Activated naive CD4-positive, alpha-beta T cell treated with anti-CD3 and anti-CD28 coated beads for 36 hours (primary cell): ENCODE results near the gene BAG1. TPM values are rescaled to one million over a fixed set of nuclear protein-coding genes. Genes with fewer than 3 reads are reported as not detected.
A peak's percentile ranks its signal among the peaks of the same experiment; 100 is the strongest.

ENCODE experiments used
- CTCF ChIA-PET: fragments of 350-600 bp; sonication (Branson Sonifier 250); formaldehyde crosslinking; loops from one replicate; lab custom pipeline; 2021; ENCODE audit warnings: antibody characterized with exemption; lab: Charles Lee
- DNase-seq: peaks from one replicate; pipeline ENCODE4 v3.0.0-alpha.2; 2020
- H3K27ac Mint-ChIP-seq: one replicate; pipeline ENCODE4 v1.8.0; 2021; ENCODE audit warnings: mild to moderate bottlenecking, mixed read lengths
- H3K27me3 Mint-ChIP-seq: one replicate; pipeline ENCODE4 v1.8.0; 2021; ENCODE audit warnings: low read depth, mixed read lengths
- H3K36me3 Mint-ChIP-seq: one replicate; pipeline ENCODE4 v1.8.0; 2021; ENCODE audit warnings: low read depth, mixed read lengths
- H3K4me1 Mint-ChIP-seq: one replicate; pipeline ENCODE4 v1.8.0; 2021; ENCODE audit warnings: low read depth, mixed read lengths
- H3K4me3 Mint-ChIP-seq: one replicate; pipeline ENCODE4 v1.8.0; 2021; ENCODE audit warnings: mild to moderate bottlenecking, moderate library complexity, mixed read lengths
- H3K9me3 Mint-ChIP-seq: one replicate; pipeline ENCODE4 v1.8.0; 2021; ENCODE audit warnings: mixed read lengths
- intact Hi-C: fragments of 100-400 bp; cut with micrococcal nuclease; formaldehyde crosslinking; loops from one replicate; pipeline ENCODE4 v1.15.1; 2023
- total RNA-seq, 2 experiments: library from RNA; stranded (reverse); gene quantifications; one replicate each; pipeline ENCODE4 v1.2.3, GENCODE V29; 2021

BAG1 gene
- total RNA-seq, 2 experiments from 2014 or later, result 38.1 to 40.5 TPM

DNA sequence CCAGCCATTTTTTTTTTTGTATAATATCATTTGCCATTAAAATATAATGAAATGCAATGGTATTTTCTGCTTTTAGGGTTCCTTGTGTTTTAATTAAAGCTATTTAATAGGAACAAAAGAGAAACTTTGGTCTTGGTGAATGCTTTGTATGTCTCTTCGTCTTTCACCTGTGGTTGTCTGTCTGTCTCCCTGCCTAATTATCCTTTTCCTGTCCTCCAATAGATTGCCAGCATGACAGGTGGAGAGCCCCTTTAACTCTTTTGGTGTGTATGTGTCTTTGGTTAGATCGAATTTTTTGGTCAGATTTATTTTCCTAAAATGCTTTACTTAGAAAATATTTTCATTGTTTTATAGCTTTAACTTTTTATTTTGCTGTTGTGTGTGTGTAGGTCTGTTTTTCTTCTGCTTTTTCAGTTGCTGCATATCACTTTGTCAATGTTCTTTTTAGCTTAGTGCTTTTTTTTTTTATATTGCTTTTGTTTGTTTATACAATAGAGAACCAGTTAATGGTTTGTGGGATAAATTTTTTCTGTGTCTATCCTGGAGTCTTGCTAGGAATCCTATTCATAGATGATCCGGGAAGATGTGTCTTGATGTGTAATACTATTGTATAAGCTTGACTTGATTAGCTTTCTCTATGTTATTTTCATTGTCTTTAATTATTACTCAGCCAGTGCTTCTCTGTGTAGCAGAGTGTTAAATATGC, 8.9 kb upstream of the BAG1 start:
- intact Hi-C loops, result no loop called here
- H3K4me3 Mint-ChIP-seq, result no peak overlapping the region
- H3K27me3 Mint-ChIP-seq, result no peaks in the 10 kb centered on the region

GRCh38 chr9:33272061-33272460, 7.6 kb upstream of the BAG1 start:
- DNase-seq, result no peak
- CTCF ChIA-PET, result interaction anchor here (0.6 to 1.2 kb wide), 2 partner anchors 15 to 81 kb away, joined by 3 to 7 read pairs; no protein-coding TSS in a partner anchor
- Mint-ChIP-seq H3K9me3 (no peaks in the 10 kb centered on the region), H3K4me1 (peaks cover 14% of the 10 kb centered on the region), H3K36me3 (peaks cover 32% of the 10 kb centered on the region), H3K27ac (no peak overlapping the region), H3K4me3 (no peak overlapping the region), H3K27me3 (no peaks in the 10 kb centered on the region)
- intact Hi-C loops, result no loop called here

More for the DNA sequence above, 8.9 kb upstream of the BAG1 start:
- CTCF ChIA-PET, result interaction anchor here (0.7 to 1.2 kb wide), 3 partner anchors 10 to 73 kb away, joined by 4 to 7 read pairs (median 5); no protein-coding TSS in a partner anchor
- Mint-ChIP-seq H3K27ac (no peak overlapping the region), H3K36me3 (peaks cover 37% of the 10 kb centered on the region), H3K4me1 (peaks cover 8% of the 10 kb centered on the region), H3K9me3 (no peaks in the 10 kb centered on the region)
- no peak for DNase-seq

DNA sequence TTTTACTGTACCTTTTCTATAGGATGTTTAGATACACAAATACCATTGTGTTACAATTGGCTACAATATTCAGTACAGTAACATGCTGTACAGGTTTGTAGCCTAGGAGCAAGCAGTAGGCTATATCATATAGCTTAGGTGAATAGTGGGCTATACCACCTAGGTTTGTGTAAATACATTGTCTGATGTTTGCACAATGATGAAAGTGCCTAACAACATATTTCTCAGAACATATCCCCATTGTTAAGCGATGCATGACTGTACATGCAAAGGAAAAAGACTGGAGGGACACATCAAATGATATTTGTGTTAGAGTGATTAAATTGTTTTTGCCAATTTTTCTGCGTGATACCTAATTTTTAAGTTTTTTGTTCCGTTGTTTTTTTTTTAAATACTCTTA, 5.6 kb upstream of the BAG1 start:
- Mint-ChIP-seq H3K9me3 (no peaks in the 10 kb centered on the region), H3K4me3 (no peak overlapping the region), H3K27ac (no peak overlapping the region), H3K27me3 (no peaks in the 10 kb centered on the region), H3K36me3 (peaks cover 43% of the 10 kb centered on the region), H3K4me1 (peaks cover 30% of the 10 kb centered on the region)
- DNase-seq, result no peak
- intact Hi-C loops, result no loop called here
- CTCF ChIA-PET, result interaction anchor here (1.3 kb wide), 1 partner anchor 17 kb away, joined by 4 read pairs; no protein-coding TSS in a partner anchor

- Mint-ChIP-seq H3K4me1 (peaks cover 38% of the 10 kb centered on the region), H3K9me3 (no peaks in the 10 kb centered on the region), H3K27me3 (no peaks in the 10 kb centered on the region), H3K4me3 (peak overlapping the region; percentile 9), H3K36me3 (peaks cover 46% of the 10 kb centered on the region), H3K27ac (peak overlapping the region; percentile 98)
- DNase-seq, result no peak
- CTCF ChIA-PET, result no interaction called here
- intact Hi-C loops, result no loop called here
Observed at GRCh38 chr9:33267151-33267767, 2.8 kb upstream of the BAG1 start.

- H3K36me3 Mint-ChIP-seq, result peaks cover 44% of the 10 kb centered on the region
- peak overlapping the region; percentile 98 for H3K27ac Mint-ChIP-seq
Observed at GRCh38 chr9:33265211-33265865, 830 bp upstream of the BAG1 start.

GRCh38 chr9:33264003-33264472, 470 bp downstream of the BAG1 start:
- Mint-ChIP-seq H3K4me1 (peaks cover 48% of the 10 kb centered on the region), H3K27ac (peak overlapping the region; percentile 69), H3K27me3 (no peaks in the 10 kb centered on the region), H3K4me3 (peak overlapping the region; percentile 90), H3K36me3 (peaks cover 46% of the 10 kb centered on the region), H3K9me3 (no peaks in the 10 kb centered on the region)
- CTCF ChIA-PET, result interaction anchor here (0.6 to 1.0 kb wide), 2 partner anchors 19 to 159 kb away, joined by 3 read pairs; no protein-coding TSS in a partner anchor
- peak; percentile 50 for DNase-seq
- intact Hi-C loops, result loop anchor here (1.0 to 5.0 kb wide), 15 partner anchors 26 to 1922 kb away; partner anchors contain the start of genes APTX, B4GALT1, DNAJA1 and KIF24

More at GRCh38 chr9:33265211-33265865, 830 bp upstream of the BAG1 start:
- intact Hi-C loops, result no loop called here
- DNase-seq, result peak; percentile 18
- no peaks in the 10 kb centered on the region for H3K27me3 Mint-ChIP-seq
- no peaks in the 10 kb centered on the region for H3K9me3 Mint-ChIP-seq
- peaks cover 44% of the 10 kb centered on the region for H3K4me1 Mint-ChIP-seq
- peak overlapping the region; percentile 94 for H3K4me3 Mint-ChIP-seq
- CTCF ChIA-PET, result interaction anchor here (1.1 kb wide), 1 partner anchor 21 kb away, joined by 4 read pairs; no protein-coding TSS in a partner anchor

- H3K4me3 Mint-ChIP-seq, result peak overlapping the region; percentile 90
- peak; percentile 32 for DNase-seq
- CTCF ChIA-PET, result interaction anchor here (0.6 to 1.0 kb wide), 2 partner anchors 20 to 159 kb away, joined by 3 read pairs; no protein-coding TSS in a partner anchor
- intact Hi-C loops, result loop anchor here (1.0 to 5.0 kb wide), 15 partner anchors 27 to 1921 kb away; partner anchors contain the start of genes APTX, B4GALT1, DNAJA1 and KIF24
- peaks cover 48% of the 10 kb centered on the region for H3K36me3 Mint-ChIP-seq
- H3K27me3 Mint-ChIP-seq, result no peaks in the 10 kb centered on the region
- peaks cover 48% of the 10 kb centered on the region for H3K4me1 Mint-ChIP-seq
- H3K27ac Mint-ChIP-seq, result peak overlapping the region; percentile 69
- H3K9me3 Mint-ChIP-seq, result no peaks in the 10 kb centered on the region
Observed at GRCh38 chr9:33263131-33264002, 1.1 kb downstream of the BAG1 start.

- Mint-ChIP-seq H3K27ac (no peak overlapping the region), H3K36me3 (peaks cover 42% of the 10 kb centered on the region), H3K4me1 (peaks cover 23% of the 10 kb centered on the region), H3K9me3 (no peaks in the 10 kb centered on the region), H3K4me3 (no peak overlapping the region), H3K27me3 (no peaks in the 10 kb centered on the region)
- no peak for DNase-seq
- CTCF ChIA-PET, result no interaction called here
- intact Hi-C loops, result loop anchor here (5.0 kb wide), 1 partner anchor 1918 kb away; no protein-coding TSS in a partner anchor
Observed at GRCh38 chr9:33260372-33260771, 4.1 kb downstream of the BAG1 start.

DNA sequence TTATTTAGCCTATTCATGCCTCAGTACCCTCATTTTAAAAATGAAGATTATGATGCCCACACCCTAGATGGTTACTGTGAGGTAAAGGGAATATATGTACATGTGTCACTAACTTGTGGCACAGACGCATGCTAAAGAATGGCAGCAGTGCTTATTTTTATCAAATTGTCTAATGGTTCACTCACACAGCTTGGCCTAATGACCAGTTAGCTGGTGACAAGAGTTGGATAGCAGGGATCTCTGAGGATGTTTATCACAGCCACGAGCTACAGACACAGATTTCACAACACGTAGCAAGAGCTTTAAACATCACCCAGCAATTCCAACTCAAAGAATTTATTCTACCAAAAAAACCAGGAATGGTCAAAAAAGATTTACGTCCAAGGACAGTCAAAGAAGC, 7.2 kb downstream of the BAG1 start:
- H3K9me3 Mint-ChIP-seq, result no peaks in the 10 kb centered on the region
- intact Hi-C loops, result no loop called here
- CTCF ChIA-PET, result interaction anchor here (0.6 kb wide), 1 partner anchor 184 kb away, joined by 3 read pairs; no protein-coding TSS in a partner anchor
- H3K4me3 Mint-ChIP-seq, result no peak overlapping the region
- H3K27me3 Mint-ChIP-seq, result no peaks in the 10 kb centered on the region
- no peak for DNase-seq
- H3K27ac Mint-ChIP-seq, result no peak overlapping the region
- peaks cover 11% of the 10 kb centered on the region for H3K4me1 Mint-ChIP-seq
- peaks cover 44% of the 10 kb centered on the region for H3K36me3 Mint-ChIP-seq

- Mint-ChIP-seq H3K36me3 (peaks cover 44% of the 10 kb centered on the region), H3K9me3 (no peaks in the 10 kb centered on the region)
- intact Hi-C loops, result no loop called here
Observed at GRCh38 chr9:33256236-33256635, 8.3 kb downstream of the BAG1 start.

DNA sequence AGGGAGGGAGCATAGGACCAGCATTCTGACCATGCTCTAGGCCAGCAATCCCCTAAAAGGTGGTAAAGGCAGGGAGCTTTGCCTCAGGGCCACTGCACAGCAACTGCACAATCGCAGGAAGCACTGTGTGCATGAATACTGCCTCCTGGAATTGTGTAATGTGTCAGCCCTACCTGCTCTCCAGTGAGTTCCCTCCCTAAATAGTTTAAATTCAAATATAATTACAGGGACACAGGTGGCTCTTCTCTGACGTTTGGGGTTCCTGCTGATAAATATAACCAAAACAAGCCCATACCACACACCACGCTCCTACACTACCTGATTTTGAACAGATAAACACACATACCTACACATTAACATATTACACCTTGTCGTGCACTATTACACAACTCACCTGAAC, 9.0 kb downstream of the BAG1 start:
- Mint-ChIP-seq H3K9me3 (no peaks in the 10 kb centered on the region), H3K27ac (no peak overlapping the region), H3K27me3 (no peaks in the 10 kb centered on the region)

More at GRCh38 chr9:33256236-33256635, 8.3 kb downstream of the BAG1 start:
- no peak overlapping the region for H3K4me3 Mint-ChIP-seq
- H3K4me1 Mint-ChIP-seq, result peaks cover 9% of the 10 kb centered on the region
- CTCF ChIA-PET, result no interaction called here
- H3K27me3 Mint-ChIP-seq, result no peaks in the 10 kb centered on the region
- DNase-seq, result no peak
- no peak overlapping the region for H3K27ac Mint-ChIP-seq

More for the DNA sequence above, 9.0 kb downstream of the BAG1 start:
- H3K4me3 Mint-ChIP-seq, result no peak overlapping the region
- intact Hi-C loops, result no loop called here
- no peak for DNase-seq
- H3K36me3 Mint-ChIP-seq, result peaks cover 40% of the 10 kb centered on the region
- peaks cover 5% of the 10 kb centered on the region for H3K4me1 Mint-ChIP-seq
- CTCF ChIA-PET, result no interaction called here
